ENCODE measurements around the gene ANKFY1.
A peak's percentile ranks its signal among the peaks of the same experiment; 100 is the strongest.

ANKFY1 gene

GRCh38 chr17:4307179-4307930 is 43.6 kb upstream of the ANKFY1 start:
- H4K20me1 ChIP-seq (ENCODE audit: insufficient read depth, low read length) = peaks cover 50% of the 10 kb centered on the region
- H3K36me3 ChIP-seq (replicated peaks; ENCODE audit: low read depth, low read length) = no peaks in the 10 kb centered on the region
- no peak overlapping the region for H3K4me2 ChIP-seq (ENCODE audit: low read length)
- H3K27me3 ChIP-seq (ENCODE audit: low read depth, low read length) = no peaks in the 10 kb centered on the region
- no peaks in the 10 kb centered on the region for H3K9me3 ChIP-seq (ENCODE audit: insufficient read depth, low read length)
- H2AFZ ChIP-seq (ENCODE audit: low read depth, low read length) = no peak overlapping the region
- H3K4me1 ChIP-seq (ENCODE audit: low read length) = no peaks in the 10 kb centered on the region
- H3K79me2 ChIP-seq (ENCODE audit: low read length) = peaks cover 49% of the 10 kb centered on the region
- no peak overlapping the region for H3K4me3 ChIP-seq (ENCODE audit: low read length)
- TF ChIP-seq CTCF (IDR thresholded peaks at IDR 0.05; ENCODE audit: low read depth, low read length) (no peak), EZH2phosphoT487 (IDR thresholded peaks at IDR 0.05; ENCODE audit: low read depth) (no peak)
- no peak overlapping the region for H3K9ac ChIP-seq (ENCODE audit: low read length)
- H3K27ac ChIP-seq (ENCODE audit: low read length) = no peak overlapping the region

- Histone ChIP-seq H3K4me1 (ENCODE audit: low read length) (peaks cover 8% of the 10 kb centered on the region; the same call in 1 of the 2 replicates), H3K27me3 (ENCODE audit: low read depth, low read length) (no peaks in the 10 kb centered on the region), H2AFZ (ENCODE audit: low read depth, low read length) (no peak overlapping the region), H3K9me3 (ENCODE audit: insufficient read depth, low read length) (no peaks in the 10 kb centered on the region), H3K36me3 (replicated peaks; ENCODE audit: low read depth, low read length) (peaks cover 5% of the 10 kb centered on the region), H3K4me3 (ENCODE audit: low read length) (no peak overlapping the region), H3K27ac (ENCODE audit: low read length) (no peak overlapping the region), H3K9ac (ENCODE audit: low read length) (no peak overlapping the region), H3K4me2 (ENCODE audit: low read length) (no peak overlapping the region), H3K79me2 (ENCODE audit: low read length) (peaks cover 28% of the 10 kb centered on the region), H4K20me1 (ENCODE audit: insufficient read depth, low read length) (peaks cover 34% of the 10 kb centered on the region)
- TF ChIP-seq CTCF (IDR thresholded peaks at IDR 0.05; ENCODE audit: low read depth, low read length) (no peak), EZH2phosphoT487 (IDR thresholded peaks at IDR 0.05; ENCODE audit: low read depth) (no peak)
These were observed 41.4 kb upstream of the ANKFY1 start for GRCh38 chr17:4305224-4305623.

- Histone ChIP-seq H4K20me1 (ENCODE audit: insufficient read depth, low read length) (peaks cover 27% of the 10 kb centered on the region), H3K36me3 (replicated peaks; ENCODE audit: low read depth, low read length) (peaks cover 5% of the 10 kb centered on the region), H3K27ac (ENCODE audit: low read length) (no peak overlapping the region), H3K4me1 (ENCODE audit: low read length) (peaks cover 8% of the 10 kb centered on the region; the same call in 1 of the 2 replicates), H3K27me3 (ENCODE audit: low read depth, low read length) (no peaks in the 10 kb centered on the region), H3K79me2 (ENCODE audit: low read length) (peaks cover 21% of the 10 kb centered on the region), H3K4me2 (ENCODE audit: low read length) (no peak overlapping the region), H3K9ac (ENCODE audit: low read length) (no peak overlapping the region), H3K4me3 (ENCODE audit: low read length) (no peak overlapping the region), H2AFZ (ENCODE audit: low read depth, low read length) (no peak overlapping the region), H3K9me3 (ENCODE audit: insufficient read depth, low read length) (no peaks in the 10 kb centered on the region)
- peak; percentile 70 for TF ChIP-seq CTCF (IDR thresholded peaks at IDR 0.05; ENCODE audit: low read depth, low read length)
- no peak for TF ChIP-seq EZH2phosphoT487 (IDR thresholded peaks at IDR 0.05; ENCODE audit: low read depth)
These were observed 40.7 kb upstream of the ANKFY1 start for GRCh38 chr17:4304417-4305027.

GRCh38 chr17:4301066-4301465 is 37.3 kb upstream of the ANKFY1 start:
- Histone ChIP-seq H3K9ac (ENCODE audit: low read length) (no peak overlapping the region), H3K9me3 (ENCODE audit: insufficient read depth, low read length) (no peaks in the 10 kb centered on the region), H3K36me3 (replicated peaks; ENCODE audit: low read depth, low read length) (peaks cover 8% of the 10 kb centered on the region), H2AFZ (ENCODE audit: low read depth, low read length) (no peak overlapping the region), H4K20me1 (ENCODE audit: insufficient read depth, low read length) (peaks cover 33% of the 10 kb centered on the region), H3K79me2 (ENCODE audit: low read length) (peaks cover 5% of the 10 kb centered on the region; the same call in 1 of the 2 replicates), H3K4me1 (ENCODE audit: low read length) (peaks cover 31% of the 10 kb centered on the region), H3K4me3 (ENCODE audit: low read length) (no peak overlapping the region), H3K4me2 (ENCODE audit: low read length) (no peak overlapping the region), H3K27ac (ENCODE audit: low read length) (no peak overlapping the region), H3K27me3 (ENCODE audit: low read depth, low read length) (no peaks in the 10 kb centered on the region)
- TF ChIP-seq EZH2phosphoT487 (IDR thresholded peaks at IDR 0.05; ENCODE audit: low read depth) (no peak), CTCF (IDR thresholded peaks at IDR 0.05; ENCODE audit: low read depth, low read length) (no peak)
